Activated CD4-positive, alpha-beta T cell treated with anti-CD3 and anti-CD28 coated beads, Interleukin-10, Interleukin-2, amounts not matched to agents 100 ng/mL and 50 ng/mL, durations not matched to agents 16 hours and 8 hours (primary cell): ENCODE data around the gene NOL8.

Experiments used
- DNase-seq: peaks from one replicate; pipeline ENCODE4 v3.0.0-alpha.2; 2020

NOL8 gene

GRCh38 chr9:92325269-92325990, at the start of gene NOL8, which contains the start of gene CENPP:
Gene NOL8 (minus strand): TSS chr9:92325350. CDS start chr9:92324161, 1,189 bp downstream.
Gene CENPP (plus strand): TSS chr9:92325953.
- DNase-seq = peak; percentile 89

- DNase-seq = no peak
Measured at GRCh38 chr9:92373167-92373566, 48.0 kb upstream of the NOL8 start.

- DNase-seq = no peak
Measured at GRCh38 chr9:92369075-92369474, 43.9 kb upstream of the NOL8 start.

GRCh38 chr9:92360083-92360482, 34.9 kb upstream of the NOL8 start:
- no peak for DNase-seq

GRCh38 chr9:92359394-92359995, 34.3 kb upstream of the NOL8 start:
- no peak for DNase-seq

GRCh38 chr9:92353051-92353450, 27.9 kb upstream of the NOL8 start:
- DNase-seq = no peak

GRCh38 chr9:92350740-92351133, 25.6 kb upstream of the NOL8 start:
- no peak for DNase-seq

GRCh38 chr9:92349771-92350739, 24.9 kb upstream of the NOL8 start:
- DNase-seq = no peak

GRCh38 chr9:92345582-92345981, 20.4 kb upstream of the NOL8 start:
- DNase-seq = no peak

GRCh38 chr9:92342825-92343488, 17.8 kb upstream of the NOL8 start:
- DNase-seq = no peak

- no peak for DNase-seq
Measured at GRCh38 chr9:92341578-92341977, 16.4 kb upstream of the NOL8 start.

GRCh38 chr9:92333282-92333634, 8.1 kb upstream of the NOL8 start:
- no peak for DNase-seq

- no peak for DNase-seq
Measured at GRCh38 chr9:92332577-92333281, 7.6 kb upstream of the NOL8 start.

GRCh38 chr9:92328225-92328624, 3.1 kb upstream of the NOL8 start:
- DNase-seq = no peak

GRCh38 chr9:92327283-92327850, 2.2 kb upstream of the NOL8 start:
- DNase-seq = no peak

GRCh38 chr9:92325991-92326500, 896 bp upstream of the NOL8 start:
- DNase-seq = no peak

GRCh38 chr9:92324889-92325268, 271 bp downstream of the NOL8 start:
- DNase-seq = no peak

GRCh38 chr9:92324431-92324830, 719 bp downstream of the NOL8 start:
- DNase-seq = no peak

- DNase-seq = no peak
Measured at GRCh38 chr9:92315456-92315855, 9.7 kb downstream of the NOL8 start.

GRCh38 chr9:92313624-92314012, 11.5 kb downstream of the NOL8 start:
- no peak for DNase-seq

- DNase-seq = no peak
Measured at GRCh38 chr9:92312887-92313623, 12.1 kb downstream of the NOL8 start.
